Left hindlimb (tissue), 1 donor: ENCODE results near the gene EVA1B.

Experiments
- DNase-seq: peaks from one replicate; pipeline ENCODE4 v3.0.0-alpha.2; 2018

EVA1B gene

DNA sequence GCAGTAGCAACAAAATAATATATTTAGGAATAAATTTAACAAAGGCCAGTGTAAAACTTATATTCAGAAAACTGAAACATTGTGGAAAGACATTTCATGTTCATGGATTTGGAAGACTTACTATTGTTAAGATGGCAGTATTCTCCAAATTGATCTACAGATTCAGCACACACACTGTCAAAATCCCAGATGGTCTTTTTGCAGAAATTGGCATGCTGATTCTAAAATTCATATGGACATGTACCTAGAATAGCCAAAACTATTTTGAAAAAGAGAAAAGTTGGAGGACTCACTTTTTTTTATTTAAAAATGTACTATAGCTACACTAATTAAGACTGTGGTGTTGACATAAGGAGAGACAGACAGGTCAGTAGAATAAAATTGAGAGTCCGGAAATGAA is 49.2 kb downstream of the EVA1B start:
- DNase-seq = no peak

- no peak for DNase-seq
These were observed 50.4 kb downstream of the EVA1B start for GRCh38 chr1:36273024-36273423.
